HepG2 (cell line): Measurements from ENCODE around the gene TMED9. TPM values are rescaled to one million over a fixed set of nuclear protein-coding genes. Genes with fewer than 3 reads are reported as not detected.

Experiments
- FOSL2 ChIP-seq: sonication (generic); formaldehyde crosslinking; IDR thresholded peaks from 2 replicates; pipeline ENCODE4 v1.4.0; 2020; ENCODE audit warnings: missing genetic modification reagents
- RCOR2 ChIP-seq: IDR thresholded peaks from 2 replicates; pipeline ENCODE4 v1.6.1; 2016; ENCODE audit warnings: missing biosample characterization, missing genetic modification reagents
- ZNF687 ChIP-seq: sonication (generic); formaldehyde crosslinking; IDR thresholded peaks from 2 replicates; pipeline ENCODE4 v1.5.1; 2020; ENCODE audit warnings: mild to moderate bottlenecking, missing genetic modification reagents, moderate library complexity
- polyA plus RNA-seq, 8 experiments: library from polyadenylated mRNA; depleted of rRNA in 3 of 8; stranded (reverse) in 7 of 8; unstranded in 1 of 8; fragments of >200 nt; fragmentation: Illumina TruSeq in 4 of 8; extraction: Trizol in 4 of 8; gene quantifications; 2 replicates each; pipeline versions ENCODE4 v1.2.1 to v1.2.3, GENCODE V29; 2011 to 2016; ENCODE audit warnings: low read depth in 4 of 8, missing spikeins in 1 of 8, mixed read lengths in 1 of 8; ENCODE audit not compliant: insufficient read depth in 1 of 8
- total RNA-seq, 5 experiments: library from RNA; depleted of rRNA; stranded (reverse); fragments of >200 nt; fragmentation: Illumina TruSeq; extraction: Trizol; gene quantifications; 2 replicates each; pipeline ENCODE4 v1.2.3, GENCODE V29; 2016; ENCODE audit warnings: low read depth in 1 of 5
- TF ChIP-seq, protein P1 (sequence below): sonication (generic); formaldehyde crosslinking; IDR thresholded peaks from 2 replicates; pipeline ENCODE4 v1.9.0; 2022; ENCODE audit warnings: low read depth, missing genetic modification reagents

TMED9 gene
- total and polyA plus RNA-seq, 2 of the 13 experiments (the other 11 are each of a cell fraction or from before 2014, with no cell fraction given) = 161 to 350 TPM

- TF ChIP-seq ZNF687 (CRISPR knock-in tag) (peak; percentile 68), FOSL2 (CRISPR knock-in tag) (0 out of 2 replicates have a peak, but pooled peaks have one; percentile 16), RCOR2 (CRISPR knock-in tag) (no peak)
- TF ChIP-seq, protein P1, sequence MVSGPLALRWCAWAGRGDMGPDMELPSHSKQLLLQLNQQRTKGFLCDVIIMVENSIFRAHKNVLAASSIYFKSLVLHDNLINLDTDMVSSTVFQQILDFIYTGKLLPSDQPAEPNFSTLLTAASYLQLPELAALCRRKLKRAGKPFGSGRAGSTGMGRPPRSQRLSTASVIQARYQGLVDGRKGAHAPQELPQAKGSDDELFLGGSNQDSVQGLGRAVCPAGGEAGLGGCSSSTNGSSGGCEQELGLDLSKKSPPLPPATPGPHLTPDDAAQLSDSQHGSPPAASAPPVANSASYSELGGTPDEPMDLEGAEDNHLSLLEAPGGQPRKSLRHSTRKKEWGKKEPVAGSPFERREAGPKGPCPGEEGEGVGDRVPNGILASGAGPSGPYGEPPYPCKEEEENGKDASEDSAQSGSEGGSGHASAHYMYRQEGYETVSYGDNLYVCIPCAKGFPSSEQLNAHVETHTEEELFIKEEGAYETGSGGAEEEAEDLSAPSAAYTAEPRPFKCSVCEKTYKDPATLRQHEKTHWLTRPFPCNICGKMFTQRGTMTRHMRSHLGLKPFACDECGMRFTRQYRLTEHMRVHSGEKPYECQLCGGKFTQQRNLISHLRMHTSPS = peak; percentile 57; the same call in 1 of the 2 replicates
Measured at GRCh38 chr5:177552839-177553455, 39.1 kb upstream of the TMED9 start (continued).
